H1 (cell line): ENCODE measurements around the gene C1QL1. TPM values are rescaled to one million over a fixed set of nuclear protein-coding genes. Genes with fewer than 3 reads are reported as not detected.

Experiments
- CTCF ChIA-PET: fragments of 300-600 bp; sonication (Branson Sonifier 250); formaldehyde crosslinking; loops from one replicate; lab custom pipeline; 2021; ENCODE audit not compliant: partially characterized antibody; lab: Charles Lee
- POLR2A ChIA-PET: fragments of 300-600 bp; sonication (Branson Sonifier 250); formaldehyde crosslinking; loops from one replicate; lab custom pipeline; 2021; ENCODE audit warnings: inconsistent platforms; ENCODE audit not compliant: partially characterized antibody; lab: Charles Lee
- DNase-seq, 2 experiments: peaks; one replicate each; pipeline versions ENCODE4 v3.0.0 to v3.0.0-alpha.2; 2010 to 2022; ENCODE audit warnings: low spot score in 2 of 2, low read depth in 1 of 2, mixed read lengths in 1 of 2
- FAIRE-seq: peaks from 2 replicates; lab custom pipeline; 2011; peaks lifted over from hg19 to GRCh38; lab: Jason Lieb, UNC
- H2AFZ ChIP-seq: 2 replicates; pipeline ENCODE4 v1.8.1; 2012; ENCODE audit warnings: low read length, inconsistent platforms
- H2AK5ac ChIP-seq: 2 replicates; pipeline ENCODE4 v1.6.1; 2013; ENCODE audit warnings: low read depth, low read length
- H2BK120ac ChIP-seq: replicated peaks from 2 replicates; pipeline ENCODE3; 2013; ENCODE audit warnings: low read depth, low read length, inconsistent platforms
- H2BK12ac ChIP-seq: 2 replicates; pipeline ENCODE4 v1.6.1; 2013; ENCODE audit warnings: low read depth, low read length
- H2BK15ac ChIP-seq: 2 replicates; pipeline ENCODE4 v1.6.1; 2013; ENCODE audit warnings: low read length
- H2BK20ac ChIP-seq: 2 replicates; pipeline ENCODE4 v1.6.1; 2013; ENCODE audit warnings: low read length
- H2BK5ac ChIP-seq: 2 replicates; pipeline ENCODE4 v1.6.1; 2013; ENCODE audit warnings: low read depth, low read length
- H3K14ac ChIP-seq: 2 replicates; pipeline ENCODE4 v1.6.1; 2013; ENCODE audit warnings: inconsistent platforms; ENCODE audit not compliant: insufficient read length
- H3K18ac ChIP-seq: 2 replicates; pipeline ENCODE4 v1.6.1; 2013; ENCODE audit warnings: low read length; ENCODE audit errors: extremely low read depth
- H3K23ac ChIP-seq: 2 replicates; pipeline ENCODE4 v1.6.1; 2013; ENCODE audit warnings: inconsistent platforms; ENCODE audit not compliant: insufficient read length
- H3K23me2 ChIP-seq: 2 replicates; pipeline ENCODE4 v1.6.1; 2013; ENCODE audit warnings: low read depth, low read length
- H3K27ac ChIP-seq: 2 replicates; pipeline ENCODE4 v1.6.1; 2011; ENCODE audit warnings: low read depth, low read length, inconsistent platforms
- H3K27me3 ChIP-seq, 4 experiments: replicated peaks in 1 of 4; 1 replicate in 1 of 4; 2 replicates in 3 of 4; pipeline versions ENCODE4 v1.6.1 to v1.8.1; 2011 to 2013; ENCODE audit warnings: low read length in 3 of 4, mild to moderate bottlenecking in 3 of 4, inconsistent platforms in 2 of 4, mixed read lengths in 2 of 4, moderate library complexity in 1 of 4; ENCODE audit not compliant: control insufficient read depth in 3 of 4, insufficient read depth in 3 of 4; ENCODE audit errors: extremely low read depth in 1 of 4
- H3K36me3 ChIP-seq, 4 experiments: 2 replicates each; pipeline versions ENCODE4 v1.6.1 to v1.8.1; 2011 to 2013; ENCODE audit warnings: mild to moderate bottlenecking in 4 of 4, low read length in 3 of 4, moderate library complexity in 2 of 4, control low read depth in 1 of 4, inconsistent platforms in 1 of 4; ENCODE audit not compliant: insufficient read depth in 4 of 4, control insufficient read depth in 2 of 4
- H3K4ac ChIP-seq: replicated peaks from 2 replicates; pipeline ENCODE3; 2013; ENCODE audit warnings: low read length, low read depth, mixed read lengths, inconsistent platforms; ENCODE audit not compliant: insufficient read length
- H3K4me1 ChIP-seq, 4 experiments: replicated peaks in 1 of 4; 1 replicate in 1 of 4; 2 replicates in 3 of 4; pipeline versions ENCODE4 v1.6.1 to v1.8.1; 2011 to 2013; ENCODE audit warnings: low read length in 3 of 4, inconsistent platforms in 2 of 4, mixed read lengths in 1 of 4; ENCODE audit not compliant: insufficient read depth in 4 of 4, control insufficient read depth in 3 of 4
- H3K4me2 ChIP-seq, 2 experiments: 2 replicates each; pipeline versions ENCODE4 v1.6.1 to v1.8.1; 2011 to 2013; ENCODE audit warnings: low read depth in 2 of 2, low read length in 2 of 2, control low read depth in 1 of 2, inconsistent platforms in 1 of 2, mild to moderate bottlenecking in 1 of 2; ENCODE audit not compliant: insufficient read depth in 1 of 2
- H3K4me3 ChIP-seq, 4 experiments: fragments of 200-600, 300-600 bp in 1 of 4; sonication (generic), shearing (Covaris generic), sonication (Bioruptor Twin) in 1 of 4; 2 replicates each; pipeline versions ENCODE4 v1.5.1 to v1.8.1; 2011 to 2016; ENCODE audit warnings: low read length in 4 of 4, low read depth in 3 of 4, control low read depth in 2 of 4, inconsistent platforms in 2 of 4, mild to moderate bottlenecking in 2 of 4, mixed read lengths in 1 of 4, moderate library complexity in 1 of 4; ENCODE audit not compliant: insufficient read depth in 2 of 4; ENCODE audit errors: extremely low read depth in 1 of 4
- H3K56ac ChIP-seq: replicated peaks from 2 replicates; pipeline ENCODE3; 2013; ENCODE audit warnings: low read depth, mild to moderate bottlenecking, mixed read lengths, low read length, inconsistent platforms; ENCODE audit not compliant: insufficient read length
- H3K79me1 ChIP-seq: 2 replicates; pipeline ENCODE4 v1.6.1; 2013; ENCODE audit warnings: low read depth, low read length, control low read depth
- H3K79me2 ChIP-seq, 2 experiments: 2 replicates each; pipeline versions ENCODE4 v1.6.1 to v1.8.1; 2012 to 2013; ENCODE audit warnings: low read length in 2 of 2, mild to moderate bottlenecking in 2 of 2, inconsistent platforms in 1 of 2; ENCODE audit not compliant: insufficient read depth in 2 of 2, control insufficient read depth in 1 of 2
- H3K9ac ChIP-seq, 4 experiments: replicated peaks in 1 of 4; 1 replicate in 1 of 4; 2 replicates in 3 of 4; pipeline versions ENCODE4 v1.6.1 to v1.8.1; 2011 to 2013; ENCODE audit warnings: low read depth in 3 of 4, low read length in 3 of 4, control low read depth in 2 of 4, mild to moderate bottlenecking in 2 of 4, moderate library complexity in 2 of 4, inconsistent platforms in 1 of 4; ENCODE audit errors: extremely low read depth in 1 of 4
- H3K9me3 ChIP-seq, 2 experiments: 2 replicates each; pipeline versions ENCODE4 v1.6.1 to v1.8.1; 2012 to 2013; ENCODE audit warnings: mild to moderate bottlenecking in 2 of 2, moderate library complexity in 2 of 2, control low read depth in 1 of 2, inconsistent platforms in 1 of 2, low read depth in 1 of 2, low read length in 1 of 2, mixed read lengths in 1 of 2; ENCODE audit not compliant: insufficient read depth in 2 of 2
- H4K20me1 ChIP-seq, 2 experiments: replicated peaks in 1 of 2; 2 replicates each; pipeline versions ENCODE3 to v1.8.1; 2011 to 2013; ENCODE audit warnings: inconsistent platforms in 2 of 2, low read length in 2 of 2, mild to moderate bottlenecking in 1 of 2; ENCODE audit not compliant: insufficient read depth in 2 of 2, control insufficient read depth in 1 of 2
- H4K5ac ChIP-seq: 2 replicates; pipeline ENCODE4 v1.6.1; 2013; ENCODE audit warnings: low read length, low read depth, mixed read lengths, inconsistent platforms; ENCODE audit not compliant: insufficient read length
- H4K8ac ChIP-seq: 2 replicates; pipeline ENCODE4 v1.8.0; 2013; ENCODE audit warnings: mild to moderate bottlenecking, moderate library complexity, low read length, inconsistent platforms; ENCODE audit not compliant: insufficient read depth; ENCODE audit errors: extremely low read depth
- H4K91ac ChIP-seq: replicated peaks from 2 replicates; pipeline ENCODE3; 2013; ENCODE audit warnings: low read length, mixed read lengths, inconsistent platforms; ENCODE audit not compliant: insufficient read length
- CTBP2 ChIP-seq: IDR thresholded peaks from 2 replicates; pipeline ENCODE4 v1.7.0; 2011; ENCODE audit warnings: borderline replicate concordance, mild to moderate bottlenecking, moderate library complexity, mixed read lengths, low read length; ENCODE audit not compliant: insufficient read depth, insufficient read length
- EGR1 ChIP-seq: IDR thresholded peaks from 2 replicates; pipeline ENCODE4 v1.6.1; 2011; ENCODE audit warnings: low read depth, low read length, borderline replicate concordance
- EZH2 ChIP-seq: fragments of 200-600 bp; sonication (generic); IDR thresholded peaks from 2 replicates; pipeline ENCODE4 v1.7.1; 2012; ENCODE audit warnings: low read depth, mild to moderate bottlenecking, moderate library complexity, low read length, inconsistent platforms; ENCODE audit not compliant: severe bottlenecking
- FOSL1 ChIP-seq: IDR thresholded peaks from 2 replicates; pipeline ENCODE4 v1.6.1; 2011; ENCODE audit warnings: mild to moderate bottlenecking, low read depth, low read length, moderate library complexity; ENCODE audit not compliant: insufficient read depth
- POLR2AphosphoS5 ChIP-seq: IDR thresholded peaks from 2 replicates; pipeline ENCODE4 v1.6.1; 2011; ENCODE audit warnings: low read depth, low read length
- RBBP5 ChIP-seq: IDR thresholded peaks from 2 replicates; pipeline ENCODE4 v1.7.1; 2012; ENCODE audit warnings: low read depth, mild to moderate bottlenecking, inconsistent platforms, low read length, moderate library complexity, borderline replicate concordance
- RFX5 ChIP-seq: IDR thresholded peaks from 2 replicates; pipeline ENCODE4 v1.6.1; 2011; ENCODE audit warnings: low read depth, low read length, improper control_type of control experiment, borderline replicate concordance
- RXRA ChIP-seq: IDR thresholded peaks from 2 replicates; pipeline ENCODE4 v1.6.1; 2011; ENCODE audit warnings: low read depth, mild to moderate bottlenecking, low read length, moderate library complexity; ENCODE audit not compliant: insufficient read depth
- SIRT6 ChIP-seq: IDR thresholded peaks from one replicate; pipeline ENCODE4 v1.7.1; 2012; ENCODE audit warnings: low read length, inconsistent platforms
- SP4 ChIP-seq: IDR thresholded peaks from 2 replicates; pipeline ENCODE4 v1.6.1; 2012; ENCODE audit warnings: low read length, inconsistent platforms
- WGBS, 2 experiments: shearing (Covaris generic) in 1 of 2; methylation state at CpG; one replicate each; pipeline versions ENCODE4 v1.1.6 to v1.1.7; 2013 to 2015; ENCODE audit warnings: low lambda C conversion rate in 2 of 2, mixed read lengths in 2 of 2, inconsistent platforms in 1 of 2, low coverage in 1 of 2, missing lambda C conversion rate in 1 of 2; ENCODE audit not compliant: insufficient replicate concordance in 2 of 2, insufficient coverage in 1 of 2, insufficient read length in 1 of 2; ENCODE audit errors: extremely low coverage in 1 of 2, missing lambda C conversion rate in 1 of 2; 5-methylcytosine and 5-hydroxymethylcytosine counted together
- polyA plus RNA-seq, 7 experiments: library from polyadenylated mRNA; depleted of rRNA in 3 of 7; stranded (reverse) in 5 of 7; unstranded in 2 of 7; fragments of >200 nt in 5 of 7; fragments of 200-250 nt in 2 of 7; gene quantifications; 1 replicate in 5 of 7; 2 replicates in 1 of 7; 4 replicates in 1 of 7; pipeline versions ENCODE4 v1.2.1 to v1.2.3, GENCODE V29; 2011 to 2013; ENCODE audit warnings: missing spikeins in 2 of 7, mixed read lengths in 2 of 7
- total RNA-seq: library from RNA; stranded (reverse); fragmentation: NEBNext Ultra II Directional; extraction: Animal tissue kit (Norgen Biotek cat#: 25700); gene quantifications from 2 replicates; pipeline ENCODE4 v1.2.1, GENCODE V29; 2021

C1QL1 gene
- total and polyA plus RNA-seq, 2 of the 8 experiments (the other 6 are each of a cell fraction or from before 2014, with no cell fraction given), result 7.6 to 10.5 TPM

- no peak overlapping the region for H3K56ac ChIP-seq
- peak overlapping the region; percentile 65; the same call in 1 of the 2 replicates for H2AK5ac ChIP-seq
- H3K23ac ChIP-seq, result no peak overlapping the region
- no peak overlapping the region for H3K27ac ChIP-seq
- H3K23me2 ChIP-seq, result peaks cover 6% of the 10 kb centered on the region
- no peak overlapping the region for H2AFZ ChIP-seq
- no peak overlapping the region for H2BK15ac ChIP-seq
- peak overlapping the region; percentile 23 for H3K4ac ChIP-seq
- ChIA-PET CTCF (interaction anchor here (0.6 to 8.4 kb wide), 14 partner anchors 9 to 222 kb away, joined by 3 to 83 read pairs (median 4); partner anchors contain the start of genes ACBD4 and EFTUD2), POLR2A (interaction anchor here (0.6 to 4.0 kb wide), 5 partner anchors 9 to 58 kb away, joined by 3 to 23 read pairs (median 4); partner anchors contain the start of gene EFTUD2)
- H3K14ac ChIP-seq, result no peak overlapping the region
- no peaks in the 10 kb centered on the region for H3K36me3 ChIP-seq
- no peaks in the 10 kb centered on the region for H3K79me2 ChIP-seq
- H3K9me3 ChIP-seq, result no peaks in the 10 kb centered on the region
- H3K9ac ChIP-seq, result no peak overlapping the region
- no peak overlapping the region for H3K4me3 ChIP-seq
- H3K79me1 ChIP-seq, result no peaks in the 10 kb centered on the region
- peaks cover 0 to 5% (median 5%) of the 10 kb centered on the region in 4 experiments; a peak in 5 of 7 replicates for H3K4me1 ChIP-seq
- FAIRE-seq (no peak), DNase-seq (no peak)
- H4K20me1 ChIP-seq, result no peaks in the 10 kb centered on the region
- no peak overlapping the region for H4K91ac ChIP-seq
- peaks cover 0 to 21% (median 15%) of the 10 kb centered on the region in 4 experiments; a peak in 6 of 7 replicates for H3K27me3 ChIP-seq
- H4K8ac ChIP-seq, result no peak overlapping the region
- H2BK120ac ChIP-seq, result no peak overlapping the region
- 89% methylated on average over 14 of the region's 14 CpGs; no CpG with 5 or more reads in 1 of the 2 experiments for WGBS, 2 experiments
- H3K18ac ChIP-seq, result no peak overlapping the region
- no peak overlapping the region for H2BK12ac ChIP-seq
- H2BK20ac ChIP-seq, result peak overlapping the region; percentile 52; the same call in 1 of the 2 replicates
- H4K5ac ChIP-seq, result no peak overlapping the region
- H2BK5ac ChIP-seq, result no peak overlapping the region
- no peak overlapping the region for H3K4me2 ChIP-seq
- no peak for TF ChIP-seq EGR1
- TF ChIP-seq RXRA, result no peak
- TF ChIP-seq RBBP5, result no peak
- no peak for TF ChIP-seq EZH2
- no peak for TF ChIP-seq RFX5
- TF ChIP-seq CTBP2, result no peak
- no peak for TF ChIP-seq POLR2AphosphoS5
- TF ChIP-seq SIRT6, result no peak
- no peak for TF ChIP-seq FOSL1
- no peak for TF ChIP-seq SP4
Observed at GRCh38 chr17:44912763-44913544, 55.1 kb downstream of the C1QL1 start.
